K562 (cell line): ENCODE results near the gene CATSPER4. TPM values are rescaled to one million over a fixed set of nuclear protein-coding genes. Genes with fewer than 3 reads are reported as not detected.
A peak's percentile ranks its signal among the peaks of the same experiment; 100 is the strongest.

Experiments
- ATAC-seq: fragments of 200-7000 bp; cut with Tn5 transposase; 3 replicates; pipeline ENCODE4 v1.9.1; 2020; ENCODE audit warnings: moderate library complexity
- BruUV-seq: library from RNA; stranded (reverse); fragments of 400-500 nt; replicated peaks from 2 replicates; lab custom pipeline; 2021; lab: Mats Ljungman, UMichigan
- CTCF ChIA-PET: fragments of 300-600 bp; formaldehyde crosslinking; extraction: SDS; loops from one replicate; lab custom pipeline; 2021; ENCODE audit warnings: low intra/inter-chr PET ratio; lab: Yijun Ruan, JAX
- POLR2A ChIA-PET: fragments of 300-600, 350-650 bp; sonication (Branson Sonifier 250); formaldehyde crosslinking; extraction: SDS; loops from one replicate; lab custom pipeline; 2021; ENCODE audit warnings: antibody characterized with exemption, inconsistent platforms; lab: Yijun Ruan, JAX
- DNase-seq, 4 experiments: peaks; one replicate each; pipeline versions ENCODE4 v3.0.0 to v3.0.0-alpha.2; 2011 to 2018; ENCODE audit warnings: low spot score in 3 of 4, mixed read lengths in 3 of 4; ENCODE audit errors: extremely low read depth in 1 of 4
- FAIRE-seq: peaks from 2 replicates; lab custom pipeline; 2011; peaks lifted over from hg19 to GRCh38; lab: Jason Lieb, UNC
- H2AFZ ChIP-seq: 2 replicates; pipeline ENCODE4 v1.6.0; 2011; ENCODE audit warnings: low read depth, low read length, control low read depth, inconsistent platforms
- H3K27ac ChIP-seq: fragments of 200-600 bp; 3 replicates; pipeline ENCODE4 v1.8.0; 2011; ENCODE audit warnings: low read depth, mild to moderate bottlenecking, control low read depth, inconsistent platforms, low read length, moderate library complexity, mixed read lengths; ENCODE audit errors: extremely low read depth
- H3K27me3 ChIP-seq, 2 experiments: fragments of 300-600 bp in 1 of 2; 2 replicates in 1 of 2; 3 replicates in 1 of 2; pipeline versions ENCODE4 v1.6.0 to v1.8.0; 2011; ENCODE audit warnings: inconsistent platforms in 2 of 2, low read length in 2 of 2, mild to moderate bottlenecking in 1 of 2, mixed read lengths in 1 of 2, moderate library complexity in 1 of 2; ENCODE audit not compliant: control insufficient read depth in 2 of 2, insufficient read depth in 2 of 2
- H3K36me3 ChIP-seq: fragments of 300-600 bp; 3 replicates; pipeline ENCODE4 v1.8.0; 2011; ENCODE audit warnings: mild to moderate bottlenecking, low read length, inconsistent platforms; ENCODE audit not compliant: control insufficient read depth, insufficient read depth
- H3K4me1 ChIP-seq, 2 experiments: fragments of 200-600 bp in 1 of 2; replicated peaks in 1 of 2; 2 replicates in 1 of 2; 3 replicates in 1 of 2; pipeline versions ENCODE4 v1.5.1 to v1.8.0; 2011; ENCODE audit warnings: inconsistent platforms in 2 of 2, low read length in 2 of 2, mild to moderate bottlenecking in 1 of 2, mixed read lengths in 1 of 2, moderate library complexity in 1 of 2; ENCODE audit not compliant: control insufficient read depth in 2 of 2, insufficient read depth in 2 of 2
- H3K4me2 ChIP-seq: 2 replicates; pipeline ENCODE4 v1.6.1; 2011; ENCODE audit warnings: low read length, control low read depth, inconsistent platforms, mixed read lengths; ENCODE audit not compliant: insufficient read depth
- H3K4me3 ChIP-seq: fragments of 200-600 bp; sonication (generic), shearing (Covaris generic); 2 replicates; pipeline ENCODE4 v1.5.1; 2016; ENCODE audit warnings: control low read depth, inconsistent platforms
- H3K79me2 ChIP-seq: fragments of 200-600 bp; 3 replicates; pipeline ENCODE4 v1.8.0; 2011; ENCODE audit warnings: low read length, inconsistent platforms; ENCODE audit not compliant: control insufficient read depth, insufficient read depth
- H3K9ac ChIP-seq, 2 experiments: 2 replicates each; pipeline versions ENCODE4 v1.6.0 to v1.6.1; 2011; ENCODE audit warnings: low read depth in 2 of 2, low read length in 2 of 2, control low read depth in 1 of 2, inconsistent platforms in 1 of 2, mild to moderate bottlenecking in 1 of 2, mixed read lengths in 1 of 2; ENCODE audit not compliant: insufficient read depth in 1 of 2
- H3K9me1 ChIP-seq: one replicate; pipeline ENCODE4 v1.6.0; 2011; ENCODE audit warnings: inconsistent platforms, mild to moderate bottlenecking, low read length, moderate library complexity; ENCODE audit not compliant: control insufficient read depth, insufficient read depth
- H3K9me3 ChIP-seq: replicated peaks from 2 replicates; pipeline ENCODE4 v1.5.1; 2011; ENCODE audit warnings: low read depth, low read length, inconsistent platforms; ENCODE audit not compliant: control insufficient read depth, insufficient read depth
- H4K20me1 ChIP-seq: replicated peaks from 2 replicates; pipeline ENCODE4 v1.6.1; 2011; ENCODE audit warnings: low read length, inconsistent platforms, mixed read lengths; ENCODE audit not compliant: control insufficient read depth, insufficient read depth
- CTCF ChIP-seq, 3 experiments: IDR thresholded peaks in 2 of 3; conservative IDR thresholded peaks in 1 of 3; 2 replicates each; pipeline ENCODE4 v1.5.1; 2011 to 2012; ENCODE audit warnings: low read length in 3 of 3, mild to moderate bottlenecking in 3 of 3, control low read depth in 2 of 3, improper control_type of control experiment in 1 of 3, inconsistent platforms in 1 of 3, low read depth in 1 of 3, mixed read lengths in 1 of 3, moderate library complexity in 1 of 3; ENCODE audit not compliant: insufficient read depth in 2 of 3
- DIDO1 ChIP-seq: fragments of 450-650 bp; IDR thresholded peaks from 2 replicates; pipeline ENCODE4 v1.6.1; 2016; ENCODE audit warnings: low read depth, missing biosample characterization, missing genetic modification characterization
- GABPA ChIP-seq: fragments of 200-800 bp; sonication (Bioruptor generic); conservative IDR thresholded peaks from 2 replicates; pipeline ENCODE4 v1.6.1; 2016; ENCODE audit warnings: low read depth, missing genetic modification characterization, missing compliant biosample characterization
- HDAC8 ChIP-seq: fragments of 450-650 bp; IDR thresholded peaks from 2 replicates; pipeline ENCODE4 v1.6.1; 2016; ENCODE audit warnings: mild to moderate bottlenecking, missing genetic modification characterization, moderate library complexity, missing compliant biosample characterization
- KLF1 ChIP-seq: fragments of 450-650 bp; IDR thresholded peaks from 2 replicates; pipeline ENCODE4 v1.6.1; 2016; ENCODE audit warnings: missing genetic modification characterization, missing compliant biosample characterization
- KLF10 ChIP-seq: fragments of 250-450 bp; sonication (Bioruptor Pico); IDR thresholded peaks from 2 replicates; pipeline ENCODE4 v1.6.1; 2021; ENCODE audit warnings: matching md5 sums
- SIX5 ChIP-seq, 2 experiments: IDR thresholded peaks; 2 replicates each; pipeline ENCODE4 v1.6.1; 2011; ENCODE audit warnings: low read length in 2 of 2, borderline replicate concordance in 1 of 2, low read depth in 1 of 2, mild to moderate bottlenecking in 1 of 2, moderate library complexity in 1 of 2; ENCODE audit not compliant: insufficient read depth in 1 of 2
- SREBF1 ChIP-seq: fragments of 150-350 bp; IDR thresholded peaks from 2 replicates; pipeline ENCODE4 v1.6.1; 2014; ENCODE audit warnings: antibody characterized with exemption, low read depth, low read length, borderline replicate concordance
- TFE3 ChIP-seq: fragments of 450-650 bp; formaldehyde crosslinking; IDR thresholded peaks from 2 replicates; pipeline ENCODE4 v1.4.0; 2020; ENCODE audit warnings: mild to moderate bottlenecking, mixed read lengths
- THRA ChIP-seq: fragments of 450-650 bp; IDR thresholded peaks from 2 replicates; pipeline ENCODE4 v1.6.1; 2017; ENCODE audit warnings: mild to moderate bottlenecking, moderate library complexity
- THRAP3 ChIP-seq: fragments of 450-650 bp; IDR thresholded peaks from 2 replicates; pipeline ENCODE4 v1.6.1; 2016; ENCODE audit warnings: mild to moderate bottlenecking, inconsistent platforms, borderline replicate concordance
- UBTF ChIP-seq, 2 experiments: IDR thresholded peaks; 2 replicates each; pipeline ENCODE4 v1.6.1; 2012; ENCODE audit warnings: improper control_type of control experiment in 2 of 2, low read depth in 2 of 2, low read length in 2 of 2, borderline replicate concordance in 1 of 2
- ZNF507 ChIP-seq: conservative IDR thresholded peaks from 2 replicates; pipeline ENCODE4 v1.6.1; 2017; ENCODE audit warnings: missing genetic modification characterization, missing compliant biosample characterization
- ZNF561 ChIP-seq: fragments of 450-650 bp; formaldehyde crosslinking; conservative IDR thresholded peaks from 2 replicates; pipeline ENCODE4 v1.4.0; 2020; ENCODE audit warnings: mild to moderate bottlenecking, moderate library complexity
- WGBS: fragments of 100-300 bp; shearing (Covaris generic); methylation state at CpG from one replicate; pipeline ENCODE4 v1.1.6; 2016; ENCODE audit warnings: low coverage, mixed read lengths; ENCODE audit not compliant: insufficient coverage; ENCODE audit errors: missing lambda C conversion rate; 5-methylcytosine and 5-hydroxymethylcytosine counted together
- in situ Hi-C: fragments of 300-500 bp; cut with MboI; formaldehyde crosslinking; loops from 4 replicates; pipeline ENCODE4 v1.15.0; 2018; ENCODE audit warnings: inconsistent platforms, mixed read lengths
- intact Hi-C: fragments of 100-400 bp; cut with micrococcal nuclease; formaldehyde crosslinking; loops from 2 replicates; pipeline ENCODE4 v1.14.2; 2022
- polyA plus RNA-seq, 8 experiments: library from polyadenylated mRNA; depleted of rRNA in 4 of 8; stranded (reverse) in 5 of 8; unstranded in 3 of 8; fragments of >200 nt; fragmentation: Nextera tagmentation in 2 of 8; fragmentation: Illumina TruSeq in 1 of 8; extraction: Ambion mirVana in 2 of 8; extraction: Trizol in 1 of 8; gene quantifications; 2 replicates each; pipeline versions ENCODE4 v1.2.1 to v1.2.3, GENCODE V29; 2011 to 2014; ENCODE audit warnings: inconsistent platforms in 1 of 8, missing spikeins in 1 of 8
- total RNA-seq, 7 experiments: library from RNA; depleted of rRNA in 6 of 7; stranded (reverse); fragments of >200 nt in 6 of 7; fragmentation: Illumina TruSeq in 2 of 7; extraction: Trizol in 2 of 7; gene quantifications; 2 replicates each; pipeline versions ENCODE4 v1.2.1 to v1.2.3, GENCODE V29; 2011 to 2021; ENCODE audit warnings: low replicate concordance in 1 of 7

CATSPER4 gene
- total and polyA plus RNA-seq, 9 of the 15 experiments (the other 6 are each of a cell fraction or from before 2014, with no cell fraction given), result 0.04 to 0.13 TPM; not detected in 7

GRCh38 chr1:26210147-26210870 lies 19.9 kb downstream of the CATSPER4 start:
- DNase-seq (no peak), ATAC-seq (peak; percentile 16; the same call in 2 of the 3 replicates), FAIRE-seq (no peak)
- BruUV-seq, result no TSS peak
- in situ Hi-C loops, result no loop called here
- Histone ChIP-seq H4K20me1 (no peaks in the 10 kb centered on the region), H3K4me2 (no peak overlapping the region), H3K27me3 (peaks cover 0 to 2% of the 10 kb centered on the region in 2 experiments; a peak in 1 of 5 replicates), H3K79me2 (no peaks in the 10 kb centered on the region), H2AFZ (no peak overlapping the region), H3K36me3 (no peaks in the 10 kb centered on the region), H3K9me3 (no peaks in the 10 kb centered on the region), H3K9me1 (no peaks in the 10 kb centered on the region), H3K4me3 (no peak overlapping the region), H3K27ac (no peak overlapping the region), H3K4me1 (no peaks in the 10 kb centered on the region), H3K9ac (peak overlapping the region in 1 of 2 experiments; percentile 12; a peak in 1 of 4 replicates)
- 19% methylated on average over 5 of the region's 5 CpGs for WGBS
- ChIA-PET POLR2A (interaction anchor here (0.7 to 1.9 kb wide), 4 partner anchors 9 to 143 kb away, joined by 3 to 8 read pairs (median 4); partner anchors contain the start of gene CEP85), CTCF (no interaction called here)
- intact Hi-C loops, result no loop called here
- TF ChIP-seq SREBF1, result no peak
- no peak for TF ChIP-seq KLF1 (tag)
- no peak for TF ChIP-seq TFE3 (CRISPR knock-in tag)
- TF ChIP-seq CTCF (IDR thresholded peaks at IDR 0.05 in 2 of 3, conservative IDR thresholded peaks at IDR 0.05 in 1 of 3; ENCODE audit: insufficient read depth in 2 of 3, low read depth in 1 of 3, low read length in 3 of 3), result no peak
- no peak for TF ChIP-seq THRAP3
- TF ChIP-seq GABPA, result no peak
- no peak for TF ChIP-seq KLF10 (CRISPR knock-in tag)
- no peak for TF ChIP-seq UBTF (IDR thresholded peaks at IDR 0.05; ENCODE audit: borderline replicate concordance in 1 of 2, low read depth in 2 of 2, low read length in 2 of 2)
- no peak for TF ChIP-seq HDAC8 (tag)
- no peak for TF ChIP-seq ZNF561 (CRISPR knock-in tag)
- no peak for TF ChIP-seq DIDO1 (tag)
- no peak for TF ChIP-seq ZNF507 (tag)
- no peak for TF ChIP-seq THRA
- TF ChIP-seq SIX5 (IDR thresholded peaks at IDR 0.05; ENCODE audit: borderline replicate concordance in 1 of 2, insufficient read depth in 1 of 2, low read depth in 1 of 2, low read length in 2 of 2), result no peak
